GM18498 (cell line): ENCODE measurements around the gene SPATA3.
"Not testable (repeated sequence)": the region's sequence is repeated elsewhere in the genome, so short reads cannot be mapped to it uniquely, and the experiment has no call there.

Experiments used
- ATAC-seq: cut with Tn5 transposase; IDR thresholded peaks from one replicate; pipeline ENCODE4 v1.9.1; 2021; ENCODE audit warnings: mild to moderate bottlenecking, moderate library complexity; ENCODE audit not compliant: unreplicated experiment

Gene SPATA3

GRCh38 chr2:230991598-230991997, 4.3 kb upstream of the SPATA3 start:
- no peak for ATAC-seq

GRCh38 chr2:230996661-230997060, 740 bp downstream of the SPATA3 start:
- ATAC-seq: no peak

- ATAC-seq: no peak
Observed at GRCh38 chr2:230998882-230999281, 3.0 kb downstream of the SPATA3 start.

- no peak for ATAC-seq
Observed at GRCh38 chr2:230999477-230999876, 3.6 kb downstream of the SPATA3 start.

- ATAC-seq: no peak
Observed at GRCh38 chr2:231000211-231000904, 4.4 kb downstream of the SPATA3 start.

- no peak for ATAC-seq
Observed at GRCh38 chr2:231001036-231001435, 5.1 kb downstream of the SPATA3 start.

GRCh38 chr2:231001921-231002320, 6.0 kb downstream of the SPATA3 start:
- no peak for ATAC-seq

GRCh38 chr2:231002641-231003040, 6.7 kb downstream of the SPATA3 start:
- no peak for ATAC-seq

GRCh38 chr2:231003186-231003585, 7.3 kb downstream of the SPATA3 start:
- ATAC-seq: no peak

GRCh38 chr2:231004930-231005329, 9.0 kb downstream of the SPATA3 start:
- not testable (repeated sequence) for ATAC-seq

- ATAC-seq: no peak
Observed at GRCh38 chr2:231007286-231008098, 11.6 kb downstream of the SPATA3 start.

- ATAC-seq: no peak
Observed at GRCh38 chr2:231008131-231008530, 12.2 kb downstream of the SPATA3 start.

GRCh38 chr2:231009236-231009919, 13.5 kb downstream of the SPATA3 start:
- ATAC-seq: no peak

- no peak for ATAC-seq
Observed at GRCh38 chr2:231010201-231010730, 14.3 kb downstream of the SPATA3 start.

- no peak for ATAC-seq
Observed at GRCh38 chr2:231011526-231011925, 15.6 kb downstream of the SPATA3 start.

- ATAC-seq: no peak
Observed at GRCh38 chr2:231012463-231012862, 16.5 kb downstream of the SPATA3 start.

- no peak for ATAC-seq
Observed at GRCh38 chr2:231013820-231014219, 17.9 kb downstream of the SPATA3 start.

GRCh38 chr2:231015478-231015877, 19.6 kb downstream of the SPATA3 start:
- no peak for ATAC-seq

GRCh38 chr2:231015926-231016325, 20.0 kb downstream of the SPATA3 start:
- ATAC-seq: no peak

GRCh38 chr2:231016566-231017230, 20.8 kb downstream of the SPATA3 start:
- no peak for ATAC-seq

- no peak for ATAC-seq
Observed at GRCh38 chr2:231017231-231017598, 21.3 kb downstream of the SPATA3 start.
